Measurements from ENCODE around the gene ITGB8.

The ITGB8 gene

DNA sequence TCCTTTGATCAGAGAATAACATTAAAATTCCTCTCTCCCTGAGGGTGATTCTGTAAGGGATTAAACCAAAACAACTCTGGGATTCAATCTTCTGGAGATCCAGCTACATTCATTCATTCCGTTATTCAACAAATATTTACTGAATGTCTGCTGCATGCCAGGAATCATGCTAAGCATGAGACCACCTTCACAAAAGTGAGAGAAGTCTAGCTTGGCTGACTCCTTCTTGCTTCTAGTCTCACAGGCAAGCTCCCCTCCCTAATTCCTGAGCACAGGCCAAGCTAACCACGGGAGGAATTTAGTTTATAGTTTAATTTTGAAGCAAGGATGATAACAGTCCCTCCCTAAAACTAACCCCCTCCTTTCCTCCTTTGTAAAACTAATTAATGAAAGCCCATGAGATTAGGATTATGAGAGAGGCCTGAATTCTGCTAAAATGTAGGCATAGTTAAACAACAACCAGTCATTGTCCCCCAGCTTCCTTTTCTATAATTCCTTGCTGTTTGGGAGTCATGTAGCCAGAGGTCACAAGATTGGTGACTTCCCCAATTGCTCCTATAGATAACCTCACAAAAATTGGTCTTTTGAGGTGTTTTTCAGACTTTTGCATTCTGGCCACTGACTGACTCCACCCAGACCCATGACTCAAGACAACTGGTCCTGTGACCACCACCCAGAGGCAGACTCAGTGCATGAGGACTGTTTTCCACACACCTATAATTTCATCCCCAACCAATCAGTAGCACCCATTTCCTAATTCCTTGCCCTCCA is 113.5 kb downstream of the ITGB8 start:
- peaks cover 2% of the 10 kb centered on the region for H3K4me1 ChIP-seq (ENCODE audit: control insufficient read depth, low read depth, low read length)
- DNase-seq: no peak
- no peak overlapping the region for H3K27ac ChIP-seq (ENCODE audit: low read depth, low read length)
- no peak overlapping the region for H3K23ac ChIP-seq (ENCODE audit: low read length)
- no peaks in the 10 kb centered on the region for H3K36me3 ChIP-seq (ENCODE audit: control insufficient read depth, insufficient read depth, low read length)
- H3K4ac ChIP-seq (ENCODE audit: low read depth, low read length): no peak overlapping the region
- H3K4me3 ChIP-seq (ENCODE audit: low read length): no peak overlapping the region
- no peak overlapping the region for H2BK5ac ChIP-seq (ENCODE audit: low read length)
- H4K8ac ChIP-seq (ENCODE audit: low read depth, low read length): no peak overlapping the region
- no peak overlapping the region for H2AK5ac ChIP-seq (ENCODE audit: low read length)
- H4K5ac ChIP-seq (ENCODE audit: low read length): no peak overlapping the region
- H2BK15ac ChIP-seq (replicated peaks; ENCODE audit: low read depth): no peak overlapping the region
- no peak overlapping the region for H3K4me2 ChIP-seq (ENCODE audit: low read length)
- H3K79me1 ChIP-seq (ENCODE audit: low read length): no peaks in the 10 kb centered on the region
- H2BK120ac ChIP-seq (ENCODE audit: low read depth, low read length): no peak overlapping the region
- no peak overlapping the region for H3K18ac ChIP-seq (ENCODE audit: low read length)
- no peaks in the 10 kb centered on the region for H3K79me2 ChIP-seq (ENCODE audit: control insufficient read depth, insufficient read depth, low read length)
- no peaks in the 10 kb centered on the region for H3K27me3 ChIP-seq (ENCODE audit: insufficient read depth, low read length, poor library complexity)
- no peak overlapping the region for H3K56ac ChIP-seq (ENCODE audit: low read length)
- no peak overlapping the region for H3K9ac ChIP-seq (ENCODE audit: low read length)
- no CpG with 5 or more reads among the region's 2 CpGs for WGBS (ENCODE audit: extremely low coverage, insufficient coverage, low lambda C conversion rate)

DNA sequence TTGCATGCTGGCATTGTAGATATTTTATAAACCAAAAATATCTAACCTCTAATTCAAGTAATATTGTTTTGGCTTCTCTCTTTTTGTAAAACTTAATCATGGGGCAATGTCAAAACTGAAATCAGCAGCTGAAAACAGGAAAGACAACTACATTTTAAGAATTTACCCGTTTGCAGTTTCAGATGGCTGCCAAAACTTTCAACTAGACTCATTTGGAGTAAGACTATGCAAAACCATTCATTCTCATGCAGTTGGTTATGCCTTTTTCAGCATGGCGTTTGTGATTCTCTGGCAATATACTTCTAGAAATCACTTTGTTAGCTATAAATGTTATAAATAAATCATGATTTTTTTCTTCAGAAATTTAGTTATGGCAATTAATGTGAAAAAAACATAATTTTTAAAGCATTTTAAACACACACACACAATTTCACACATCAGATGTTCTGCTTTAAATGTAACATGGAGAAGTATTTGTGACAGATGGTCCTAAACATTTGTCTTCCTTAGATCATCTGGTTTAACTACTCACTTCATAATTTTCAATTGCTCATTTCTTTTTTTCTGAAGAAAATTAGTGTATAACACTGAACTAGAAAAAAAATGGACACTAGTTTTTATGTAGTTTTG is 116.4 kb downstream of the ITGB8 start:
- H3K18ac ChIP-seq (ENCODE audit: low read length): no peak overlapping the region
- no peak for DNase-seq
- H3K27ac ChIP-seq (ENCODE audit: low read depth, low read length): no peak overlapping the region
- no peak overlapping the region for H2AK5ac ChIP-seq (ENCODE audit: low read length)
- H3K4me1 ChIP-seq (ENCODE audit: control insufficient read depth, low read depth, low read length): no peaks in the 10 kb centered on the region
- H3K4ac ChIP-seq (ENCODE audit: low read depth, low read length): no peak overlapping the region
- no peak overlapping the region for H3K4me2 ChIP-seq (ENCODE audit: low read length)
- H3K4me3 ChIP-seq (ENCODE audit: low read length): no peak overlapping the region
- no CpG with 5 or more reads among the region's 2 CpGs for WGBS (ENCODE audit: extremely low coverage, insufficient coverage, low lambda C conversion rate)
- no peaks in the 10 kb centered on the region for H3K27me3 ChIP-seq (ENCODE audit: insufficient read depth, low read length, poor library complexity)
- H3K79me1 ChIP-seq (ENCODE audit: low read length): no peaks in the 10 kb centered on the region
- H4K8ac ChIP-seq (ENCODE audit: low read depth, low read length): no peak overlapping the region
- H3K36me3 ChIP-seq (ENCODE audit: control insufficient read depth, insufficient read depth, low read length): no peaks in the 10 kb centered on the region
- H3K9ac ChIP-seq (ENCODE audit: low read length): no peak overlapping the region
- no peak overlapping the region for H3K23ac ChIP-seq (ENCODE audit: low read length)
- no peak overlapping the region for H2BK15ac ChIP-seq (replicated peaks; ENCODE audit: low read depth)
- no peak overlapping the region for H4K5ac ChIP-seq (ENCODE audit: low read length)
- H3K56ac ChIP-seq (ENCODE audit: low read length): no peak overlapping the region
- no peak overlapping the region for H2BK5ac ChIP-seq (ENCODE audit: low read length)
- no peak overlapping the region for H2BK120ac ChIP-seq (ENCODE audit: low read depth, low read length)
- no peaks in the 10 kb centered on the region for H3K79me2 ChIP-seq (ENCODE audit: control insufficient read depth, insufficient read depth, low read length)

DNA sequence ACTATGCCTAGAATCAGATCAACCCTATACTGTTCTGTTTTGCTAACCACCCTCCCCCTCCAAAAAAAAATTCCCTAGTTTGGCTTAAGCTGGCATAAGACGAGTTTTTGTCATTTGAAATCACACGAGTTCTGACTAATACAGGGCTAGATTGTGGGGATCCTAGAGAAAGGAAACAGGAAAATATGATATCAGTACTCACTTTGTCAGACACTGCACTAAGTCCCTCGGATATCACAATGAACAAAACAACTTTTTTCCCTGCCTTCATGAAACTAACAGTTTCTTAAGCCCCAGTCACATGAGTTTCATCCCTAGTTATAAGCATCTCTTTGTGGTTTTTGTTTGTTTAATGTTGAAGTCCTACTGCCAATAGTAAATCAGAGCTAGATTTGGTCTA is 118.5 kb downstream of the ITGB8 start:
- Histone ChIP-seq H3K23ac (ENCODE audit: low read length) (no peak overlapping the region), H2BK5ac (ENCODE audit: low read length) (no peak overlapping the region), H2BK15ac (replicated peaks; ENCODE audit: low read depth) (no peak overlapping the region), H3K4me2 (ENCODE audit: low read length) (no peak overlapping the region), H3K27me3 (ENCODE audit: insufficient read depth, low read length, poor library complexity) (no peaks in the 10 kb centered on the region), H3K27ac (ENCODE audit: low read depth, low read length) (no peak overlapping the region), H3K9ac (ENCODE audit: low read length) (no peak overlapping the region), H3K56ac (ENCODE audit: low read length) (no peak overlapping the region), H3K79me1 (ENCODE audit: low read length) (no peaks in the 10 kb centered on the region), H4K5ac (ENCODE audit: low read length) (no peak overlapping the region), H2BK120ac (ENCODE audit: low read depth, low read length) (no peak overlapping the region), H3K18ac (ENCODE audit: low read length) (no peak overlapping the region), H3K4ac (ENCODE audit: low read depth, low read length) (no peak overlapping the region), H2AK5ac (ENCODE audit: low read length) (no peak overlapping the region), H3K4me1 (ENCODE audit: control insufficient read depth, low read depth, low read length) (no peaks in the 10 kb centered on the region), H3K4me3 (ENCODE audit: low read length) (no peak overlapping the region), H3K36me3 (ENCODE audit: control insufficient read depth, insufficient read depth, low read length) (no peaks in the 10 kb centered on the region), H3K79me2 (ENCODE audit: control insufficient read depth, insufficient read depth, low read length) (no peaks in the 10 kb centered on the region), H4K8ac (ENCODE audit: low read depth, low read length) (no peak overlapping the region)
- no peak for DNase-seq
- no CpG with 5 or more reads among the region's 3 CpGs for WGBS (ENCODE audit: extremely low coverage, insufficient coverage, low lambda C conversion rate)

DNA sequence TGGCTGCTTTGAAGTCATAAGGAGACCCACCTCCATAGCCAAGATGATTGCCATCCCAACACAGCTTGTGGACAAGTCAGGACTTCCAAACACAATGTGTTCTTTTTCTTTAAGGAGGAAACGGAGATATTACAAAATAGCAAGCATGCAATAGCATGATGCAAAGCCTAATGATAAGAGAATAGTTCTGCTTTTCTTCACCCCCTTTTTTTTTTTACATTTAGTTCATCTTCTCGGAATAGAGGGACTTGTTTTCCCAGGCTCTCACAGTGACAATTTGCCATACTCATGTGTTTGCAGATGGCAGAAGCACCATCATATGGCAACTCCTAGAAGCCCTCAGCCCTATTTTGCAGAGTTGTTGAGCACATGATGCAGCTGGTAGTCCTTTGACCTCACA is 119.8 kb downstream of the ITGB8 start:
- no peak overlapping the region for H3K4me2 ChIP-seq (ENCODE audit: low read length)
- H3K56ac ChIP-seq (ENCODE audit: low read length): no peak overlapping the region
- no peak overlapping the region for H3K4me3 ChIP-seq (ENCODE audit: low read length)
- H3K23ac ChIP-seq (ENCODE audit: low read length): no peak overlapping the region
- H3K4me1 ChIP-seq (ENCODE audit: control insufficient read depth, low read depth, low read length): no peaks in the 10 kb centered on the region
- no peak overlapping the region for H2AK5ac ChIP-seq (ENCODE audit: low read length)
- DNase-seq: no peak
- H4K8ac ChIP-seq (ENCODE audit: low read depth, low read length): no peak overlapping the region
- H3K4ac ChIP-seq (ENCODE audit: low read depth, low read length): no peak overlapping the region
- no peak overlapping the region for H2BK5ac ChIP-seq (ENCODE audit: low read length)
- no peak overlapping the region for H2BK120ac ChIP-seq (ENCODE audit: low read depth, low read length)
- no peaks in the 10 kb centered on the region for H3K79me1 ChIP-seq (ENCODE audit: low read length)
- H2BK15ac ChIP-seq (replicated peaks; ENCODE audit: low read depth): no peak overlapping the region
- no peak overlapping the region for H4K5ac ChIP-seq (ENCODE audit: low read length)
- no peaks in the 10 kb centered on the region for H3K36me3 ChIP-seq (ENCODE audit: control insufficient read depth, insufficient read depth, low read length)
- no peak overlapping the region for H3K27ac ChIP-seq (ENCODE audit: low read depth, low read length)
- no peaks in the 10 kb centered on the region for H3K79me2 ChIP-seq (ENCODE audit: control insufficient read depth, insufficient read depth, low read length)
- WGBS (ENCODE audit: extremely low coverage, insufficient coverage, low lambda C conversion rate): no CpG with 5 or more reads among the region's 2 CpGs
- no peak overlapping the region for H3K9ac ChIP-seq (ENCODE audit: low read length)
- H3K27me3 ChIP-seq (ENCODE audit: insufficient read depth, low read length, poor library complexity): no peaks in the 10 kb centered on the region
- no peak overlapping the region for H3K18ac ChIP-seq (ENCODE audit: low read length)

DNA sequence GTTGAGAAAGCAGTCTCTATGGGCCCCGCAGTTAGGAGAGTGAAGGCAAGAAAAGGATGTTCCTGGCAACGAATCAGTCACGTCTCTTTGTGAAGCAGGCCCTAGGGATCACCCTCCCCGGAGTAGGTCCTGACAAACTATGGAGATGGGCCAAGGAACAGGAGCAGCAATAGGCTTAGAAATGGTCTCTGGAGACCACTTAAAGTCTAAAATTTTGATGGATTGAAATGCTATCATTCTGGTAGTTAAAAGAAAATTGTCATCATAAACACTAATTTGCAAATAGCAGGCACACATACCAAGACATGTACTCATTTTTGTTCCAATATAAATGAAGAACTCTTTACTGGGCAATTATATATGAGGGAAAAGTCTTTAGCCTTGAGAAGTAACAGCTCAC is 123.5 kb downstream of the ITGB8 start:
- no peak overlapping the region for H2BK15ac ChIP-seq (replicated peaks; ENCODE audit: low read depth)
- no peaks in the 10 kb centered on the region for H3K79me1 ChIP-seq (ENCODE audit: low read length)
- H3K4me2 ChIP-seq (ENCODE audit: low read length): no peak overlapping the region
- no peaks in the 10 kb centered on the region for H3K79me2 ChIP-seq (ENCODE audit: control insufficient read depth, insufficient read depth, low read length)
- no peak overlapping the region for H3K18ac ChIP-seq (ENCODE audit: low read length)
- H3K36me3 ChIP-seq (ENCODE audit: control insufficient read depth, insufficient read depth, low read length): no peaks in the 10 kb centered on the region
- H3K4me1 ChIP-seq (ENCODE audit: control insufficient read depth, low read depth, low read length): no peaks in the 10 kb centered on the region
- DNase-seq: no peak
- no peak overlapping the region for H2BK5ac ChIP-seq (ENCODE audit: low read length)
- H2BK120ac ChIP-seq (ENCODE audit: low read depth, low read length): no peak overlapping the region
- no peak overlapping the region for H3K4me3 ChIP-seq (ENCODE audit: low read length)
- no peak overlapping the region for H2AK5ac ChIP-seq (ENCODE audit: low read length)
- no peak overlapping the region for H3K23ac ChIP-seq (ENCODE audit: low read length)
- no peak overlapping the region for H3K27ac ChIP-seq (ENCODE audit: low read depth, low read length)
- H3K4ac ChIP-seq (ENCODE audit: low read depth, low read length): no peak overlapping the region
- H3K27me3 ChIP-seq (ENCODE audit: insufficient read depth, low read length, poor library complexity): no peaks in the 10 kb centered on the region
- no peak overlapping the region for H4K8ac ChIP-seq (ENCODE audit: low read depth, low read length)
- no CpG with 5 or more reads among the region's 4 CpGs for WGBS (ENCODE audit: extremely low coverage, insufficient coverage, low lambda C conversion rate)
- no peak overlapping the region for H4K5ac ChIP-seq (ENCODE audit: low read length)
- no peak overlapping the region for H3K9ac ChIP-seq (ENCODE audit: low read length)
- no peak overlapping the region for H3K56ac ChIP-seq (ENCODE audit: low read length)

DNA sequence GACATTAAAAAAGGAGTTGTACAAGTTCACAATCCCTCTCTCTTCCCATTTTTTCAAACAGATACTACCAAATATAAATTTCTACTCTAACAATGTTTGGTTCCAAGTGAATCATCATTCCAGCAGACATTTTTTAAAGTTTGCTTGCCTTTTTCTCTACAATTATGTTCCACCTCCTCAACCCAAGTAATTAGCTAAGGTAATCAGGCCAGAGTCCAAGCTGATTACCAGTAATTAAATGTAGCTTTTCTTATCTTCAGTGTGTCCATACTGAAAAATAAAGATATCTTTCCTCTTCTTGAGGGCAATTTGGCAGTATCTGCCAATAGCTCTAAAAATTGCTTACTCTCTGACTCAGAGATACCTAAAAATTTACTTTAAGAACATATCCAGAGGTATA is 126.0 kb downstream of the ITGB8 start:
- no peak for DNase-seq

More for the DNA sequence above, 126.0 kb downstream of the ITGB8 start:
- Histone ChIP-seq H3K4ac (ENCODE audit: low read depth, low read length) (no peak overlapping the region), H3K27ac (ENCODE audit: low read depth, low read length) (no peak overlapping the region), H3K4me1 (ENCODE audit: control insufficient read depth, low read depth, low read length) (no peaks in the 10 kb centered on the region), H2BK5ac (ENCODE audit: low read length) (no peak overlapping the region), H3K27me3 (ENCODE audit: insufficient read depth, low read length, poor library complexity) (no peaks in the 10 kb centered on the region), H3K4me3 (ENCODE audit: low read length) (no peak overlapping the region), H2AK5ac (ENCODE audit: low read length) (no peak overlapping the region), H4K5ac (ENCODE audit: low read length) (no peak overlapping the region), H3K9ac (ENCODE audit: low read length) (no peak overlapping the region), H2BK15ac (replicated peaks; ENCODE audit: low read depth) (no peak overlapping the region), H3K56ac (ENCODE audit: low read length) (no peak overlapping the region), H3K18ac (ENCODE audit: low read length) (no peak overlapping the region), H4K8ac (ENCODE audit: low read depth, low read length) (no peak overlapping the region), H3K4me2 (ENCODE audit: low read length) (no peak overlapping the region), H3K23ac (ENCODE audit: low read length) (no peak overlapping the region), H3K36me3 (ENCODE audit: control insufficient read depth, insufficient read depth, low read length) (no peaks in the 10 kb centered on the region), H3K79me1 (ENCODE audit: low read length) (no peaks in the 10 kb centered on the region), H2BK120ac (ENCODE audit: low read depth, low read length) (no peak overlapping the region), H3K79me2 (ENCODE audit: control insufficient read depth, insufficient read depth, low read length) (no peaks in the 10 kb centered on the region)
